Measurements from ENCODE around the gene UFD1.

Gene UFD1

GRCh38 chr22:19497245-19497644, 18.3 kb upstream of the UFD1 start:
- in situ Hi-C loops (cut with MboI; ENCODE audit: low sequenced_read_pairs): no loop called here

GRCh38 chr22:19496324-19496630, 17.3 kb upstream of the UFD1 start:
- in situ Hi-C loops (cut with MboI; ENCODE audit: low sequenced_read_pairs): no loop called here

- in situ Hi-C loops (cut with MboI; ENCODE audit: low sequenced_read_pairs): no loop called here
These were observed 16.8 kb upstream of the UFD1 start for GRCh38 chr22:19495562-19496323.

- in situ Hi-C loops (cut with MboI; ENCODE audit: low sequenced_read_pairs): no loop called here
These were observed 15.7 kb upstream of the UFD1 start for GRCh38 chr22:19494676-19495173.

- in situ Hi-C loops (cut with MboI; ENCODE audit: low sequenced_read_pairs): no loop called here
These were observed 15.1 kb upstream of the UFD1 start for GRCh38 chr22:19494001-19494560.

- in situ Hi-C loops (cut with MboI; ENCODE audit: low sequenced_read_pairs): no loop called here
These were observed 13.6 kb upstream of the UFD1 start for GRCh38 chr22:19492504-19493174.

GRCh38 chr22:19490628-19491230, 11.7 kb upstream of the UFD1 start:
- in situ Hi-C loops (cut with MboI; ENCODE audit: low sequenced_read_pairs): no loop called here

GRCh38 chr22:19488884-19489843, 10.2 kb upstream of the UFD1 start:
- in situ Hi-C loops (cut with MboI; ENCODE audit: low sequenced_read_pairs): no loop called here

GRCh38 chr22:19488285-19488684, 9.3 kb upstream of the UFD1 start:
- in situ Hi-C loops (cut with MboI; ENCODE audit: low sequenced_read_pairs): no loop called here

- in situ Hi-C loops (cut with MboI; ENCODE audit: low sequenced_read_pairs): no loop called here
These were observed 4.7 kb upstream of the UFD1 start for GRCh38 chr22:19483481-19484244.

- in situ Hi-C loops (cut with MboI; ENCODE audit: low sequenced_read_pairs): no loop called here
These were observed 3.3 kb upstream of the UFD1 start for GRCh38 chr22:19482297-19482696.

- in situ Hi-C loops (cut with MboI; ENCODE audit: low sequenced_read_pairs): no loop called here
These were observed 1.8 kb upstream of the UFD1 start for GRCh38 chr22:19480789-19481188.

- in situ Hi-C loops (cut with MboI; ENCODE audit: low sequenced_read_pairs): no loop called here
These were observed 1.2 kb upstream of the UFD1 start for GRCh38 chr22:19480173-19480568.

GRCh38 chr22:19479355-19480172, 571 bp upstream of the UFD1 start, which contains the start of gene CDC45:
Gene CDC45 (plus strand): TSS chr22:19479920. CDS start chr22:19479969, 49 bp downstream.
- in situ Hi-C loops (cut with MboI; ENCODE audit: low sequenced_read_pairs): no loop called here

- in situ Hi-C loops (cut with MboI; ENCODE audit: low sequenced_read_pairs): no loop called here
These were observed 720 bp downstream of the UFD1 start for GRCh38 chr22:19478045-19478900.

GRCh38 chr22:19477321-19478044, 1.5 kb downstream of the UFD1 start:
- in situ Hi-C loops (cut with MboI; ENCODE audit: low sequenced_read_pairs): no loop called here

GRCh38 chr22:19476023-19476422, 3.0 kb downstream of the UFD1 start:
- in situ Hi-C loops (cut with MboI; ENCODE audit: low sequenced_read_pairs): no loop called here

Data from HL-60/S4 treated with retinoic acid at 250 ng/mL for 4 days and 3 days (cell line).